Mesenteric fat pad (tissue), 1 donor: ENCODE data around the gene FAM209B. TPM values are rescaled to one million over a fixed set of nuclear protein-coding genes. Genes with fewer than 3 reads are reported as not detected.
"Not testable (repeated sequence)": the region's sequence is repeated elsewhere in the genome, so short reads cannot be mapped to it uniquely, and the experiment has no call there.

Experiments
- DNase-seq: peaks from one replicate; pipeline ENCODE4 v3.0.0-alpha.2; 2020; ENCODE audit warnings: low spot score
- total RNA-seq: library from RNA; stranded (reverse); fragmentation: NEBNext Ultra II Directional; extraction: Animal tissue kit (Norgen Biotek cat#: 25700); gene quantifications from one replicate; pipeline ENCODE4 v1.2.1, GENCODE V29; 2021
- donor health status: DM: yes; HTN: yes; CAD: no.

The FAM209B gene
- total RNA-seq, 1 donor from 2014 or later: 0.51 TPM

- DNase-seq: no peak
These were observed 5.0 kb downstream of the FAM209B start for GRCh38 chr20:56537997-56538396.

DNA sequence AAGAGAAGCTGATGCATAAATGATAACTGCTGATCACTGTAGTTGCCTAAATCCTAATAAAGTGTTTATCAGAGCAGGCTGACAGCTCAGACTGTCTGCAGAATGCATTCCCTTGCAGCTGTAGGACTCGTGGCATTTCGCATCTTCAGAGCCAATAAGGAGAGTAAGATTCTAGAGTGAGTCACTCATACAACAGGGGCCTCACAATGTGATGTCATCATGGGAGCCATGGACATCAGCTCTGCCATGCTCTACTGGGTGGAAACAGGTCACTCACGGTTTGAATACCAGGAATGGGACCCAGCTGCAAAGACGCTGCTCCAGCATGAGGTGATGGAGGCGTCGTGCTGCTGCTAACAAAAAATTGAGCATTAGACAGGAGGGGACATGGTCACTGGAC, 7.4 kb downstream of the FAM209B start:
- no peak for DNase-seq

DNA sequence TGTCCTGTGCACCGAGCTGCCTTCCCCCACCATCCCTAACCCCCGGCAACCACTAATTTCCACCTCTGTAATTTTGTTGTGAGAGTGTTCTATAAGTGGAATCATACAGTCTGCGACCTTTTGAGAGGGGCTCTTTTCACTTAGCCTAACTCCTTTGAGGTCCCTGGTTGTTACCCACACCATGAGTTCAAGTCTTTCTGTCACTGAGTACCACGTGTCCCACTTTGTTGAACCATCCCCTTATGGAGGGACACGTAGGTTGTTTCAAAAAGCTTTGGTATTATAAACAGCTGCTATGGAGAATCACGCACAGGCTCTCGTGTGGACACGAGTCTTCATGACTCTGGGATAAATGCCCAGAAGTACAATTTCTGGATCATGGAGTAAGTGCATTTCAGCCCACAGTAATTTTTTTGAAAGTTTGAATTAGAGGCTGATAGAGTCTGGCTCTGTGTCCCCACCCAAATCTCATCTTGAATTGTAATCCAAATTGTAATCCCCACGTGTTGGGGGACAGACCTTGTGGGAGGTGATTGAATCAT, 9.5 kb downstream of the FAM209B start:
- DNase-seq: no peak

DNA sequence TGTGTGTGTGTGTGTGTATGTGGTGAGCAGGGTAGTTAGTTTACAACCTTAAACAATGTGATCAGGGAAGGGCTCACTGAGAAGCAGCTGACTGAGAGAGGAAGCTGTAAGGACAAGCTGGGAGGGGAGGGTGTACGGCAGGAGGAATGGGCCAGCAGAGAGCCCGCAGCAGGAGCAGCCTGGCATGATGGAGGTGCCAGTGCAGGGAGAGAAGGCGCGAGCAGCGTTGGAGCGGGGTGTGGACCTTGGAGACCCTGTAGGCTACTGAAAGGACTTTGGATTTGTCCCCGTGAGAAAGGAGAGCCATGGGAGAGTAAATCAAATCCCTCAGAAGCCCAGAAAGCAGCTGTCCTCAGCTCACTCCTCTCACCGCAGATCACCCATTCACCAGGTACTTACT, 18.5 kb downstream of the FAM209B start:
- no peak for DNase-seq

- DNase-seq: no peak
These were observed 20.0 kb downstream of the FAM209B start for GRCh38 chr20:56552911-56553629.

DNA sequence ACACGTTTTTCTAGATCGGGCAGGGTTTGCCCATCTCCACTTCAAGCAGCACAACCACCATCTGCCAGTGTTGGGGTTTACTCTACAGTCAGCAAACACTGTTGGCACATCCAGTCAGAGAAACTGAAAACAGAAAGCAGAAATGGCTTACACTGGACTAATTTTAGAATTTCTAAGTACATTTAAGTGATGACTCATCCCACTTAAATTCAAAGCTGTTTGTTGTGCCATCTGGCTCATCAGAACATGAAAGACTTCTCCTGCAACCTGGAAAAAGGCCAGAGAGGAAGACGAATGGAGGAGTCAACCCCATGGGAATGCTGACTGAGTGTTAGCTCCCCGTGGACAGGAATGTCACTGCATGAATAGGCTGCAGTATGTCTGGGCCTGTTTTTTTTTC, 21.8 kb downstream of the FAM209B start:
- DNase-seq: no peak

DNA sequence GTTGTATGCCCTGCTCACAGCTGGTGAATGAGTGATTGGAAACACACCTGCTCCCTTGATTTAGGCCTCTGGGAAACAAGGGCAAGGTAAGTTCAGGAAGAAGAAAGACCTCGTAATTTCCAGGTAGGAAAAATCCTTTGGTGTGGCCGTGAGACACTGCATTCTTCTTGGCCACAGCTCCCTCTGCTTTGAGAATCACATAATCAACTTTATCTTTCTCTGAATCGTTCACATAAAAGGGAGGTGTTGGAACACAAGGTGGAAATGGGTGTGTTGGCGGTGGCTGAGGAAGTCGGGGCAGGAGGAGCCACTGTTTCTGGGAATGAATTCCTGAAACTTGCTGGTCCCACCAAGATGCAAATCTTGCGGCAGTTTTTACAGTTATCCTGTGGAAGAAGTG, 25.9 kb downstream of the FAM209B start:
- no peak for DNase-seq

DNA sequence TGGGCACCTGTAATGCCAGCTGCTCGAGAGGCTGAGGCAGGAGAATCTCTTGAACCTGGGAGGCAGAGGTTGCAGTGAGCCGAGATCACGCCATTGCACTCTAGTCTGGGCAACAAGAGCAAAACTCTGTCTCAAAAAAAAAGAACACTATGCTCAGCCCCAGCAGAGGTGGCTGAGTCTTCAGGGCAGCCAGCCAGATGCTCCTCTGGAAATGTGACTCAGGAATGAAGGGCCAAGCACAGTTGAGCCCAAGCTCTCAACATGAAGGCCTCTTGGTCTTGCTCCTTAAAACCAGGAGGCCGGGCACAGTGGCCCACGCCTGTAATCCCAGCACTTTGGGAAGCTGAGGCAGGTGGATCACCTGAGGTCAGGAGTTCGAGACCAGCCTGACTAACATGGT, 31.5 kb downstream of the FAM209B start:
- not testable (repeated sequence) for DNase-seq

DNA sequence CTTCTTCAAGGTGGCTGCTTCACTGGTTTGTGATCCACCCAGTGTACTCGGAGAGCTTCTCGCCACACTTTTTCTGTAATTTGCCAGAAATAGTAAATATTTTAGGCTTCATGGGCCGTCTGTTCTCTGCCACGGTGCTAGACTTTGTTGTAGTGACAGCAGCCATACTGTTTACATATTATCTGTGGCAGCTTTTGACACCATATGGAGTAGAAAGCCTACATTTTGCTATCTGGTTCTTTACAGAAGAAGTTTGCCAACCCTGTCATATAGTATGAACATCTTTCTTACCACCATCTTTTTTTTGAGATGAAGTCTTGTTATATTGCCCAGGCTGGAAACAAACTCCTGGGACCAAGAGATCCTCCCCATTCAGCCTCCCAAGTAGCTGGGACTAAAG, 32.5 kb downstream of the FAM209B start:
- no peak for DNase-seq

DNA sequence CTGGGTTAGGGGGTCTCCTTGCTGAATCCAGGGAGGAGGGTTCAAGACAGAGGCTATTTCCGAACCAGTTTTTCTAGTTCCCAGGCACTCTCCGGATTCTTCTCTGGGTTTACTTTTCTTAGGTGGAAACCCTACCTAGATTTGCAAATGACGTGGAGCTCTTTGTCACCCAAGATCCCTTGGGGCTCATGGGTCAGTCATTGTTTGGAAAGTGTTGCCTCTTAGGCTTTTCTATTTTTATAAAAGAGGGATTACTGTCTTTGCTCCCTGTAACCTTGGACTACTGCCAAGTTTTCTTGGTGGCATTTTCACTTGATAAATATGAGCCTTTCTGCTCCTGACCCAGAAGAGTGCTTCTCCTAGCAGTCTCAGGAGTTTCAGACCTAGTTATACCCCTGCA, 33.6 kb downstream of the FAM209B start:
- no peak for DNase-seq

GRCh38 chr20:56570832-56571231, 37.8 kb downstream of the FAM209B start:
- DNase-seq: no peak

DNA sequence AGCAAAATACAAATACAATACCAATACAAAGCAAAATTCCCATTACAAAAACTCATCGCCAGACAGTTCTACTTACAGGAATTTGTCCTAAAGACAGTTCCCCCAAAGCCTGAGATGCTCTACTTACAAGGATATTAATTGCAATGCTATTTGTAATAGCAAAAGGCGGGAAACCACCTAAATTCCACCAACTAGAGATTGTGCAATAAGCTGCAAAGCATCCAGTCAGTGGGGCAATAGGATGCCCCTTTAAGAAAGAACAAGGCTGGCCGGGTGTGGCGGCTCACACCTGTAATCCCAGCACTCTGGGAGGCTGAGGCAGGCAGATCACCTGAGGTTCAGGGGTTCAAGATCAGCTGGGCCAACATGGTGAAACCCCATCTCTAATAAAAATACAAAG, 39.1 kb downstream of the FAM209B start:
- no peak for DNase-seq

GRCh38 chr20:56573986-56574385, 40.9 kb downstream of the FAM209B start:
- DNase-seq: no peak

DNA sequence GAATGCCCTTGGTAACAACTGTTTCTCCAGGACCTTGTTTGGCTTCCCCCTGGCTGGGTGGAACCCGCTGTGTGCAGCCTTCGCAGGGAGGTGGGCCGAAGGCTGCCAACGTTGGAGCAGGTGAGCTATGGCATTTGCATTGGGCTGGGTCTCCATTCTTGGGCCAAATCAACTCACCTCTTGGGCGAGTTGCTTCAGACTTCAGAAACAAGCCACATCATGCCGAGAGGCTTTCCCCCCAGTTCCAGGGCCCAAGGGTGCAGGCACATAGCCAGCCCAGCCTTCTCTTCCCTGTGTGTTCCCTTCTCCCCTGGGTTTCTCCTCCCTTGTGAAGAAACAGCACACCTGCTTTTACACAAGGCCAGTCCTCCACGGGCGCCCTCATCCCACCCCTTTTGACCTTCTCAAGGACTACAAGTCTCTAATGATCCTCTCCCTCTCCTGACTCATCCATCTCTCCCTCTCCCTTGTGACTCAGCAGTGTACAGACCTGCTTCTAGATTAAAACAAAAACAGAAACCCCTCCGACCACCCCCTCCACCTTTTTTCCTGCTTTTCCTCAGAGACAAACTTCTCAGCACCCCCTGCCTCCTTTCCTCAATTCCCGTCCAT, 41.6 kb downstream of the FAM209B start:
- DNase-seq: no peak

- DNase-seq: no peak
These were observed 42.1 kb downstream of the FAM209B start for GRCh38 chr20:56575157-56575556.

GRCh38 chr20:56575961-56576360, 42.9 kb downstream of the FAM209B start:
- no peak for DNase-seq

- no peak for DNase-seq
These were observed 46.3 kb downstream of the FAM209B start for GRCh38 chr20:56579301-56579710.

DNA sequence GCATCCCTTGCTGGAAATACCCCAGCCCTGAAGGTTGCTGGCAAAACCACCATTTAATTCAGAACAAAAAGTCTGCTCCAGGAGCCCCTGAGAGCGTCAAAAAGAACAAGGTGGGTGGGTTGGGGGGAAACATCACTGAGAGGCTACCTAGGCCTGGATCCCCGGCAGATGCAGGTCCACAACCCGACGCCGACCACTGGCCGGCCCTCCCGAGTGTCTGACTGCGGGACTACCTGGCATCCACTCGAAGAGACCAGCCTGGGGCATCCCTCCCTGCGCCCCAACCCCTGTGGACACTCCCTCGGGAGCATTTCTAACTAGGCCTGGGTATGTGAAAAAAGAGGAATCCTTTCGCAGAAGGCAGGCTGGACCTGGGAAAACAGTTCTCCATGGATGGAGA, 47.2 kb downstream of the FAM209B start:
- DNase-seq: no peak

DNA sequence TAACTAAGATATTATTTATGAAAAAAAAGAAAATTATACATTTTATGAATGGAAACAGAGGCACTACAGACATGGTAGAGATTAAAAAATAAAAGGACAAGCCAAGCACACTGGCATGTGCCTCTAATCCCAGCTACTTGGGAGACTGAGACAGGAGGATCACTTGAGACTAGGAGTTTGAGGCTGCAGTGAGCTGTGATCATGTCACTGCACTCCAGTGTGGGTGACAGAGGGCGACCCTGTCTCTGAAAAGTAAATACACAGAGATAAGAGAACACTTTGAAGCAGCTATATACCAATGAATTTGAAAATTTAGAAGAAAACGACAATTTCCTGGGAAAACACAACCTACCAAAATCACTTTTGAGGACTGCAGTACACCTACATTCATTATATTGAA, 48.7 kb downstream of the FAM209B start:
- no peak for DNase-seq

DNA sequence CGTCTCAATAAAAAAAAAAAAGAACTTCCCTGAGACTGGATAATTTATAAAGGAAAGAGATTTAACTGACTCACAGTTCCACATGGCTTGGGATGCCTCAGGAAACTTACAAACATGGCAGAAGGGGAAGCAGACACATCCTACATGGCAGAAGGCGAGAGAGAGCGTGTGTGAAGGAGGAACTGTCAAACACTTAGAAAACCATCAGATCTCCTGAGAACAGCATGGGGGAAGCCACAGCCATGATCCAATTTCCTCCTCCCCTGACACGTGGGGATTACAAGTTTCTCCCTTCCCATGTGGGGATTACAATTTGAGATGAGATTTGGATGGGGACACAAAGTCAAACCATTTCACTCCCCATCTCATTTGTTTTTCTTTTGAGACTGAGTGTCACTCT, 49.5 kb downstream of the FAM209B start:
- no peak for DNase-seq

- no peak for DNase-seq
These were observed 51.9 kb downstream of the FAM209B start for GRCh38 chr20:56584916-56585315.
